BLaER1 (cell line): Measurements from ENCODE around the gene COL1A1.

ENCODE experiments used
- H3K27ac ChIP-seq: shearing (Covaris generic); formaldehyde crosslinking; 2 replicates; pipeline ENCODE4 v1.8.1; 2022
- H3K27me3 ChIP-seq: shearing (Covaris generic); formaldehyde crosslinking; 2 replicates; pipeline ENCODE4 v1.8.1; 2022
- H3K36me3 ChIP-seq: shearing (Covaris generic); formaldehyde crosslinking; 2 replicates; pipeline ENCODE4 v1.8.1; 2022
- H3K4me1 ChIP-seq: shearing (Covaris generic); formaldehyde crosslinking; 2 replicates; pipeline ENCODE4 v1.8.1; 2022
- H3K4me2 ChIP-seq: shearing (Covaris generic); formaldehyde crosslinking; 2 replicates; pipeline ENCODE4 v1.8.1; 2022
- H3K4me3 ChIP-seq: shearing (Covaris generic); formaldehyde crosslinking; 2 replicates; pipeline ENCODE4 v1.8.1; 2022
- H3K9ac ChIP-seq: shearing (Covaris generic); formaldehyde crosslinking; 2 replicates; pipeline ENCODE4 v1.8.1; 2022
- H3K9me3 ChIP-seq: shearing (Covaris generic); formaldehyde crosslinking; 2 replicates; pipeline ENCODE4 v1.8.1; 2022
- H4K20me1 ChIP-seq: shearing (Covaris generic); formaldehyde crosslinking; 2 replicates; pipeline ENCODE4 v1.8.1; 2022
- Cebpa-rat ChIP-seq: shearing (Covaris generic); IDR thresholded peaks from 2 replicates; pipeline ENCODE4 v1.8.1; 2022

The COL1A1 gene

GRCh38 chr17:50187751-50188530 is 13.5 kb downstream of the COL1A1 start:
- H3K4me1 ChIP-seq: peaks cover 51% of the 10 kb centered on the region
- no peak for TF ChIP-seq Cebpa-rat
- H4K20me1 ChIP-seq: no peaks in the 10 kb centered on the region
- H3K4me3 ChIP-seq: no peak overlapping the region
- no peaks in the 10 kb centered on the region; the same call in 1 of the 2 replicates for H3K36me3 ChIP-seq
- no peak overlapping the region for H3K27ac ChIP-seq
- H3K27me3 ChIP-seq: no peaks in the 10 kb centered on the region
- no peaks in the 10 kb centered on the region for H3K9me3 ChIP-seq
- H3K4me2 ChIP-seq: no peak overlapping the region
- no peak overlapping the region for H3K9ac ChIP-seq

- Histone ChIP-seq H3K9me3 (no peaks in the 10 kb centered on the region), H3K4me1 (peaks cover 51% of the 10 kb centered on the region), H3K27ac (peak overlapping the region; percentile 9; the same call in 1 of the 2 replicates), H3K27me3 (no peaks in the 10 kb centered on the region), H3K4me3 (no peak overlapping the region), H3K4me2 (no peak overlapping the region), H3K36me3 (no peaks in the 10 kb centered on the region; the same call in 1 of the 2 replicates), H3K9ac (no peak overlapping the region), H4K20me1 (no peaks in the 10 kb centered on the region)
- TF ChIP-seq Cebpa-rat: no peak
Measured at GRCh38 chr17:50187394-50187725, 14.1 kb downstream of the COL1A1 start.

- Histone ChIP-seq H3K9me3 (no peaks in the 10 kb centered on the region), H3K4me2 (no peak overlapping the region), H3K27me3 (no peaks in the 10 kb centered on the region), H3K9ac (no peak overlapping the region), H3K4me1 (peaks cover 51% of the 10 kb centered on the region), H3K36me3 (no peaks in the 10 kb centered on the region; the same call in 1 of the 2 replicates), H4K20me1 (no peaks in the 10 kb centered on the region), H3K27ac (peak overlapping the region; percentile 9; the same call in 1 of the 2 replicates), H3K4me3 (no peak overlapping the region)
- TF ChIP-seq Cebpa-rat: no peak
Measured at GRCh38 chr17:50186661-50187393, 14.6 kb downstream of the COL1A1 start.

GRCh38 chr17:50185631-50186471 is 15.6 kb downstream of the COL1A1 start:
- peaks cover 55% of the 10 kb centered on the region for H3K4me1 ChIP-seq
- peak overlapping the region; percentile 75; the same call in 1 of the 2 replicates for H3K27ac ChIP-seq
- H3K9ac ChIP-seq: no peak overlapping the region
- no peak for TF ChIP-seq Cebpa-rat
- H4K20me1 ChIP-seq: no peaks in the 10 kb centered on the region
- no peak overlapping the region for H3K4me3 ChIP-seq
- H3K27me3 ChIP-seq: no peaks in the 10 kb centered on the region
- H3K4me2 ChIP-seq: peak overlapping the region; percentile 92
- H3K9me3 ChIP-seq: no peaks in the 10 kb centered on the region
- H3K36me3 ChIP-seq: no peaks in the 10 kb centered on the region; the same call in 1 of the 2 replicates

- Histone ChIP-seq H3K9ac (peak overlapping the region; percentile 61), H4K20me1 (no peaks in the 10 kb centered on the region), H3K27ac (peak overlapping the region; percentile 75), H3K4me1 (peaks cover 63% of the 10 kb centered on the region), H3K36me3 (no peaks in the 10 kb centered on the region; the same call in 1 of the 2 replicates), H3K4me2 (peak overlapping the region; percentile 92), H3K4me3 (peak overlapping the region; percentile 48; the same call in 1 of the 2 replicates), H3K9me3 (no peaks in the 10 kb centered on the region), H3K27me3 (no peaks in the 10 kb centered on the region)
- peak; percentile 28; the same call in 1 of the 2 replicates for TF ChIP-seq Cebpa-rat
Measured at GRCh38 chr17:50184611-50185398, 16.6 kb downstream of the COL1A1 start.

- H3K27ac ChIP-seq: peak overlapping the region; percentile 75
- no peaks in the 10 kb centered on the region for H3K27me3 ChIP-seq
- peak overlapping the region; percentile 55; the same call in 1 of the 2 replicates for H3K9ac ChIP-seq
- no peaks in the 10 kb centered on the region for H3K9me3 ChIP-seq
- peak overlapping the region; percentile 47 for H3K4me3 ChIP-seq
- H3K4me1 ChIP-seq: peaks cover 71% of the 10 kb centered on the region
- TF ChIP-seq Cebpa-rat: no peak
- no peaks in the 10 kb centered on the region; the same call in 1 of the 2 replicates for H3K36me3 ChIP-seq
- no peaks in the 10 kb centered on the region for H4K20me1 ChIP-seq
- peak overlapping the region; percentile 92 for H3K4me2 ChIP-seq
Measured at GRCh38 chr17:50184064-50184463, 17.4 kb downstream of the COL1A1 start.

GRCh38 chr17:50183421-50183994 is 17.9 kb downstream of the COL1A1 start:
- Histone ChIP-seq H3K9ac (peak overlapping the region; percentile 55; the same call in 1 of the 2 replicates), H3K27me3 (no peaks in the 10 kb centered on the region), H3K36me3 (no peaks in the 10 kb centered on the region; the same call in 1 of the 2 replicates), H3K4me2 (peak overlapping the region; percentile 92), H3K4me3 (peak overlapping the region; percentile 47; the same call in 1 of the 2 replicates), H3K9me3 (no peaks in the 10 kb centered on the region), H3K27ac (peak overlapping the region; percentile 75), H4K20me1 (no peaks in the 10 kb centered on the region), H3K4me1 (peaks cover 76% of the 10 kb centered on the region)
- TF ChIP-seq Cebpa-rat: no peak

- Histone ChIP-seq H3K4me3 (no peak overlapping the region), H3K4me1 (peaks cover 82% of the 10 kb centered on the region), H3K4me2 (peak overlapping the region; percentile 92), H3K9me3 (no peaks in the 10 kb centered on the region), H3K27ac (peak overlapping the region; percentile 75), H3K9ac (0 out of 2 replicates have a peak overlapping the region, but pooled peaks have one; percentile 55), H4K20me1 (no peaks in the 10 kb centered on the region), H3K36me3 (no peaks in the 10 kb centered on the region), H3K27me3 (no peaks in the 10 kb centered on the region)
- TF ChIP-seq Cebpa-rat: no peak
Measured at GRCh38 chr17:50182783-50183420, 18.5 kb downstream of the COL1A1 start.
